Frontal cortex (tissue), 4 donors: ENCODE measurements around the gene SLC25A1. TPM values are rescaled to one million over a fixed set of nuclear protein-coding genes. Genes with fewer than 3 reads are reported as not detected.
"Not testable (repeated sequence)": the region's sequence is repeated elsewhere in the genome, so short reads cannot be mapped to it uniquely, and the experiment has no call there.

Source experiments
- DNase-seq, 2 donors: peaks; one replicate each; pipeline ENCODE4 v3.0.0; 2012; ENCODE audit warnings: low spot score in 2 of 2
- FAIRE-seq: peaks from 2 replicates; lab custom pipeline; 2012; peaks lifted over from hg19 to GRCh38; lab: Jason Lieb, UNC
- total RNA-seq: library from RNA; depleted of rRNA; stranded (reverse); fragments of >200 nt; gene quantifications from one replicate; pipeline ENCODE4 v1.2.3, GENCODE V29; 2014
- donor health status: control.
- donor health status: control.
- donor health status: control.

Gene SLC25A1
- total RNA-seq, 1 donor from 2014 or later = 24.9 TPM

DNA sequence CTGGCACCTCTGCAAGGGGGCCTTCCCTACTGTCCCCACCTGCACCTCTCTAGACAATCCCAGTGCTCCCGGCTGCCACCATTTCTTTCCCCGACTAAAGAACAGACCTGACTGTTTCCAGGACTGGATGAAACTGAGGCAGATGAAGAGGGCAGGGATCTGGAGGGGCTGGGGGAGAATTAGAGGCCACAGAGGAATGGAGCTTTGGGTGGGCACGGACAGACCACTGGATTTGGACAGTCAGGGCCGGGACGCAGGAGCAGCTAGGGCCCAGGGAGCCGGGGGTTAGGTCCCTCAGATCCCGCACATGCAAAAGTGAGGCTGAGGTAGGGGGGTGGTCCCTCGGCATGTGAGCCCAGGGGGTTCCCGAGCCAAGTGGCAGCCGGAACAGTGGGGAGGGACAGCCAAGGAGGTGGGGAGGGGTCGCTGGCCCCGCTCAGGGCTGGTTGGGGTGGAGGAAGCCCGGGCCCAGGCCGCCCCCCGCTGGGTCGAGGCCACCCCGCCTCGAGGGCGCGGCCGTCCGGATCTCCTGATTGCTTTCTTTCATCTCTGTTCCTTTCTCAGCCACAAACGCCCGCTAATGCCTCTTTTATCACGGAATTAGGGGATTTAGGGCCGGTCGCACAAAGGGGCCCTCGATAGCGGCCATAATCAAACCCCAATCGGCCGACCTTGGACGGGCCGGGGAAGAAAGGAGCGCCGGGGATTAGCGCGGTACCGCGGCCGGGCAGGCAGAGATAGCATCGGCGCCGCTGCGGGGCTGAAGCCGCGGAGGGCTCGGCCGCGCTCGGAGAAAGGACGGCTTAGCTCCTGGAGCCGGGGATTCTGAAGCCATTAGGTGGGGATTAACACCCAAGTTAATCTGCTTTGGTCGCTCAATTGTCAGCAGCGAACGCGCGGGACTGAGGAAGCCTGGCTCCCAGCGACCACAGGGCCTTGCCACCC is 9.3 kb downstream of the SLC25A1 start:
- DNase-seq = no peak
- no peak for FAIRE-seq

GRCh38 chr22:19168088-19168890 is 10.2 kb downstream of the SLC25A1 start:
- DNase-seq (no peak), FAIRE-seq (no peak)

GRCh38 chr22:19167106-19167869 is 11.2 kb downstream of the SLC25A1 start:
- FAIRE-seq (no peak), DNase-seq (no peak)

GRCh38 chr22:19166421-19166820 is 12.1 kb downstream of the SLC25A1 start:
- DNase-seq (no peak), FAIRE-seq (no peak)

DNA sequence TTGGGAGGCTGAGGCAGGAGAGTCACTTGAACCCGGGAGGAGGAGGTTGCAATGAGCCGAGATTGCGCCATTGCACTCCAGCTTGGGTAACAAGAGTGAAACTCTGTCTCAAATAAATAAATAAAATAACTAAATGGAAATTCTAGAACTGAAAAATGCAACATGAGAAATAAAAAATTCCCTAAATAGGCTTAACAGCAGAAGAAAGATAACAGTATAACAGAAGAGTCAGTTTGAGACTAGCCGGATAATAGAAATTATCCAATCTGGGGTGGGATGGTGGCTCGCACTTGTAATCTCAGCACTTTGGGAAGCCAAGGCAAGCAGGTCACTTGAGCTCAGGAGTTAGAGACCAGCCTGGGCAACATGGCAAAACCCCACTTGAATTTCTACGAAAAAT is 14.1 kb downstream of the SLC25A1 start:
- FAIRE-seq (no peak), DNase-seq (no peak)

GRCh38 chr22:19158649-19159048 is 19.9 kb downstream of the SLC25A1 start:
- FAIRE-seq, DNase-seq: not testable (repeated sequence)

DNA sequence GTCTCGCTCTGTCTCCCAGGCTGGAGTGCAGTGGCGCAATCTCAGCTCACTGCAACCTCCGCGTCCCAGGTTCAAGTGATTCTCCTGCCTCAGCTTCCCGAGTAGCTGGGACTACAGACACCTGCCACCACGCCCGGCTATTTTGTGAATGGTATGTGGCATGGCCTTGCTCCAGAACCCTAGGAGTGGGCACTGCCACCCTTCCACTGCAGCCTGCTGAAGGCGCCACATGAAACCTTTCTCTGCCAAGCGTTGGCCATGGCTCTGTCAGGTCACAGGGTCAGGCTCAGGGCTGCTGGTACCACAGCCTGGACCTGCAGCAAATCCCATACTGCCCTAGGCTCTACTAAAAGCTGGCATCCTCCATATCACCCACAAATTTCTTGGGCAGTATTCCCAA is 22.4 kb downstream of the SLC25A1 start:
- FAIRE-seq, DNase-seq: not testable (repeated sequence)

DNA sequence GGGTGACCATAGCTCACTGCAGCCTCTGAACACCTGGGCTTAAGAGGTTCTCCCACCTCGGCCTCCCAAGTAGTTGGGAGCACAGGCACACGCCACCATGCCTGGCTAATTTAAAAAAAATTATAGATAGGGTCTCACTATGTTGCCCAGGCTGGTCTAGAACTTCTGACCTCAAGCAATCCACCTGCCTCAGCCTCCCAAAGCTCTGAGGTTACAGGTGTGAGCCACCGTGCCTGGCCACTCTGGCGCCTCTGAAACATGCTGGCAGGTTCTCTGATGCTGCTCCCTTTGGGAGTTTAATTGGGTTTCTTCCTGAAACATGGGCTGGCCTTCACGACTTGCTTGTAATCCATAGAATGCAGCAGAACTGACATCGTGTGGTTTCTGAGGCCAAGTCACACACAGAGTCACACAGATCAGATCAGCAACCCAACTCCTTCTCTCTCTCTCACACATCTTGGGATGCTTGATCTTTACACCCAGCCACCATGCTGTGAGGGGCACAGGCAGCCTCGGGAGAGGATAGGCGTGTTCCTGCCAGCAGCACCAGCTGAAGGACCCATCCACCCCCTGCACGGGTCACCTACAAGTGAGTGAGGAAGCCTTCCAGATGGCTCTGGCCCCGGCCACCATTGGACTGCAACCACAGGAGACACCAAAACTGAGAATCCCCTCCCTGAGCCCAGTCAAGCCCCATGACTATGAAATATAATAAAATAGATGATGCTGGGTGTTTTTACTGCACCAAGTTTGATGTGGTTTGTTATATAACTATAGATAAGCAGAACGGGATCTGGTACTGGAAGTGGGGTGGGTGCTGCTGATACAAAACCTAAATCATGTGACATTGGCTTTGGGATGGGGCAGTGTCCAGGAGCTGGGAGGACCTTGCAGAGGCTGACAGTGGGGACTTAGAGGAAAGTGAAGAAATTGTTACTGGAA is 25.3 kb downstream of the SLC25A1 start:
- DNase-seq (no peak), FAIRE-seq (no peak)

- DNase-seq = no peak
- no peak for FAIRE-seq
These were observed 27.0 kb downstream of the SLC25A1 start for GRCh38 chr22:19151329-19152191.

DNA sequence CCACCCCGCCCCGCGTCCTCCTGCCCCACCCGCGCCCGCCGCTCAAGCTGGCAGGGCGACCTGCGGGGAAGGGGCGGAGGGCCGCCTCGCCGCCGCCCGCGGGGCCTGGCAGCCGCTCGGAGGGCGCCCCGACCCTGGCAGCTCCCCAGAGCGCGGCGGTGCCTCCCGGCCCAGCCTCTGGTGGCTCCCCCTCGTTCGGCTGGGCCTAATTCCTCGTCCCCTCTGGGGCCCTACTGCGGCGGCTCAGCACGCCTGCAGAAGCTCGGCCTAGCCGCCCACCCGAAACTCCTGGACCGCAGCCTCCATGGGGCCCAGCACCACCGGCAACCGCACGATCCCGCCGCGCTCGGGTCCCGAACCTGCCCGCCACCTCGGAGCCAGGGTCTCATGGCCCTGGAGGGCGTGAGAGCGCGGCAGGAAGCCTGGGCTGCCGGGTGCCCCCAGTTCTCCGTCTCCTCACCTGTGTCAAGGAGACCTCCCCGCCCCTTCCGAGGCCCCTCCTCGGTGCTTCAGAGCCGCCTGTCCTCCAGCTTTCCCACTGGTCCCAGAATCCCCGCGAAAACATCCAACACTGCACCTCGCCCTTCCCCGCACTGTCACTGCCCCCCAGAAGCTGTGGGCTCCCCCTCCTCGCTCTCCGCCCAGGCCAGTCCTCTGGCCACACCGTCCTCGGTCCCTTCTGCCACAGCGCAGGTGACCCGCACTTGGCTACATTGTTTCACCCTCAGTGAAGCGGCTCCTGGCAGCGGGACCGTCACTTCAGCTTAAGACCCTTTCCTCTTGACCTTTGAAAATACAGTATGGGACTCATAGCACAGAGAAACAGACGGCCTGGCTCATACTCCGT is 27.8 kb downstream of the SLC25A1 start:
- FAIRE-seq (no peak), DNase-seq (no peak)

GRCh38 chr22:19149991-19150390 is 28.5 kb downstream of the SLC25A1 start, which contains the start of gene GSC2:
GSC2 (minus strand) TSS chr22:19150292; CDS start chr22:19150283, 9 bp downstream.
- FAIRE-seq (no peak), DNase-seq (no peak)

- DNase-seq (no peak), FAIRE-seq (no peak)
These were observed 29.3 kb downstream of the SLC25A1 start for GRCh38 chr22:19149047-19149883.

DNA sequence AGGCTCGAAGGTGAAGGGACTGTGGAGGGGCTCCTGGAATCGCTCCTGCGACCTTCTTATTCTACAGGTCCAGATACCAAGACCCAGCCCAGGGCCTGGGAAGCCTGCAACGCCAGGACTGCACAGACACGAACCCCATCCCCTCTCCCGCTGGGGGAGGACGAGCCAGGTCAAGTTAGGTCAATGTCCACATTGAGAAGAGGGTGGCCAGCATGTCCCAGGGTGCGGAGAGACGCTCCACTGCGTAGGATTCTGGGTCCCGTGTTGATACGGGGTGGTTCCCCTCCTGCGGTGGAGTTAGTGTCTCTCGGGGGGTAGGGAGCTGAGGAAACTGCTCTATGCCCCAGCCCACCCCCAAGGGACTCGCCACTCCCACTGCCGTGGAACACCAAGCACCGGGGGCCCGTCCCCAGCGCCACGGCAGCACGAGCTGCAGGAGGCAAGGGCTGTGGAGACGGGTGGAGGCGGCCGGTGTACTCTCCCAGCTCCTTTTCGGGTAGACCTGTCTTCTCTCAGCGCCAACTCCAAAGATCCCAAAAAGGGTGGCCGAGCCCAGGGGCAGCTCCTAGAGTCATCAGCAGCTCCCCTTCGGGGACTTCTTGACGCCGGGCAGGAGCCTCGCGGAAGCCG is 30.0 kb downstream of the SLC25A1 start:
- FAIRE-seq = no peak
- DNase-seq = no peak

- FAIRE-seq = no peak
- DNase-seq = no peak
These were observed 31.2 kb downstream of the SLC25A1 start for GRCh38 chr22:19147195-19147780.

GRCh38 chr22:19146215-19146968 is 32.1 kb downstream of the SLC25A1 start:
- FAIRE-seq (no peak), DNase-seq (no peak)
